Psoas muscle (tissue), 8 donors: Measurements from ENCODE around the gene MFNG. TPM values are rescaled to one million over a fixed set of nuclear protein-coding genes. Genes with fewer than 3 reads are reported as not detected.
A peak's percentile ranks its signal among the peaks of the same experiment; 100 is the strongest.

Source experiments
- ATAC-seq, 4 donors: fragments of 200-7000 bp; cut with Tn5 transposase; one replicate each; pipeline ENCODE4 v1.9.1; 2020; ENCODE audit warnings: moderate library complexity in 3 of 4, mild to moderate bottlenecking in 2 of 4
- DNase-seq, 2 donors: peaks; one replicate each; pipeline ENCODE4 v3.0.0-alpha.2; 2020
- H3K27ac ChIP-seq: fragments of 200-600 bp; one replicate; pipeline ENCODE4 v1.8.0; 2022
- H3K27me3 ChIP-seq, 3 donors: fragments of 200-600 bp in 1 of 3; one replicate each; pipeline versions ENCODE4 v1.6.1 to v1.8.0; 2013 to 2022; ENCODE audit warnings: low read length in 2 of 3, mild to moderate bottlenecking in 2 of 3, moderate library complexity in 1 of 3; ENCODE audit not compliant: insufficient read depth in 3 of 3
- H3K36me3 ChIP-seq, 2 donors: fragments of 200-600 bp in 1 of 2; one replicate each; pipeline versions ENCODE4 v1.6.1 to v1.8.0; 2013 to 2022; ENCODE audit warnings: low read depth in 1 of 2, mild to moderate bottlenecking in 1 of 2, moderate library complexity in 1 of 2; ENCODE audit not compliant: insufficient read depth in 1 of 2
- H3K4me1 ChIP-seq: fragments of 200-600 bp; one replicate; pipeline ENCODE4 v1.8.0; 2022
- H3K4me3 ChIP-seq: fragments of 200-600 bp; one replicate; pipeline ENCODE4 v1.8.0; 2022; ENCODE audit warnings: mild to moderate bottlenecking
- H3K9me3 ChIP-seq: fragments of 200-600 bp; one replicate; pipeline ENCODE4 v1.8.0; 2022
- WGBS, 3 donors: extraction: QIAGEN DNeasy Blood & Tissue Kit; methylation state at CpG; one replicate each; pipeline versions ENCODE4 v1.1.6 to v1.1.7; 2013; 5-methylcytosine and 5-hydroxymethylcytosine counted together
- intact Hi-C, 2 donors: fragments of 100-400 bp; cut with DNase I; formaldehyde crosslinking; loops; one replicate each; pipeline versions ENCODE4 v1.11.0 to v1.14.2; 2022
- polyA plus RNA-seq, 3 donors: library from polyadenylated mRNA; stranded (reverse); fragments of 200-250 nt; gene quantifications; one replicate each; pipeline ENCODE4 v1.2.3, GENCODE V29; 2013
- total RNA-seq, 4 donors: library from RNA; stranded (reverse); fragmentation: NEBNext Ultra II Directional in 2 of 4; extraction: Animal tissue kit (Norgen Biotek cat#: 25700) in 2 of 4; gene quantifications; one replicate each; pipeline versions ENCODE4 v1.2.1 to v1.2.4, GENCODE V29; 2021 to 2023
- TF ChIP-seq, protein P1 (sequence below): fragments of 200-600 bp; IDR thresholded peaks from one replicate; pipeline ENCODE4 v1.8.0; 2022; ENCODE audit warnings: antibody characterized with exemption
- donor health status: healthy with polysubstance abuse.
- donor health status: DM: no; HTN: no; CAD: no; lungs with moderate emphysema.
- donor health status: Bipolar disorder and iron deficiency.
- donor health status: healthy.
- donor health status: DM: yes; HTN: yes; CAD: no.
- donor health status: DM: no; HTN: no; CAD: no.
- donor health status: DM: no; HTN: no; CAD: no.
- donor health status: DM: yes; HTN: yes; CAD: no.

Gene MFNG
- total and polyA plus RNA-seq, 7 donors = 4.3 to 9.6 (median 8.0) TPM

DNA sequence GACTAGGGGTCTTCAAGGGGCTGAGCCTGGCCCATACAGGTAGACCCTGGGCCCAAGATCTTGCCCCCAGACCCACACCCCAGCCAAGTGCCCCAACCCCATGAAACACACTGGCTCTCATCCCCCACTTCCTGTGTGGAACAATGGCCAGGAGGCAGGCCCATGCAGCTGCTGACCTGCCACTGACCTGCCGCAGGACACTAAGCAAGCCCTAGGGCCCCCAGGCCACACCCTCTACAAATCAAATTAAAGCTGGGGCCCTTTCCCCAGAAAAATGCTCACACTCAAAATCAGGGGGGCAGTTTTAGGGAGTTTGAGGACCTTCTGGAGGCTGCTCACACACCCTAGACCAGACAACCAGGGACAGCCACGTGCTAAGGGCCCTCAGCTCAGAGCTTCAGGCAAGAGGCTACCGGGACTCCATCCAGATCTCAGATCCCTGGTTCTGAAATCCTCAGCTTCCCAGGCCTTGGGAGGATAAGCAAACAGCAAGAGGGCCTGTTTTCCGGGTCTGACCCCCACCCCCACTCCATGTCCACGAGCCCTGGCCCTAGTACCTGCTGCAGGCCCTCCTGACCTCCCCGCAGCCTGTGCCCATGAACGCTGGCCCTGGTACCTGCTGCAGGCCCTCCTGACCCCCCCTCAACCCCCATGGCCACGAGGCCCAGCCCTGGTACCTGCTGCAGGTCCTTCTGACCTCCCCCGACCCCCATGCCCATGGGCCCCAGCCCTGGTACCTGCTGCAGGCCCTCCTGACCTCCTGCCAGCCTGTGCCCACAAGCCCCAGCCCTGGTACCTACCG lies 23.1 kb upstream of the MFNG start:
- Histone ChIP-seq H3K9me3 (no peaks in the 10 kb centered on the region), H3K27me3 (peaks cover 0 to 13% (median 0%) of the 10 kb centered on the region in 3 donors), H3K4me1 (peaks cover 5% of the 10 kb centered on the region), H3K4me3 (no peak overlapping the region), H3K36me3 (no peaks in the 10 kb centered on the region), H3K27ac (peak overlapping the region; percentile 61)
- intact Hi-C loops = no loop called here
- 61 to 68% (median 65%) methylated on average over 7 to 9 of the region's 10 CpGs for WGBS, 3 donors
- DNase-seq = no peak
- TF ChIP-seq, protein P1, sequence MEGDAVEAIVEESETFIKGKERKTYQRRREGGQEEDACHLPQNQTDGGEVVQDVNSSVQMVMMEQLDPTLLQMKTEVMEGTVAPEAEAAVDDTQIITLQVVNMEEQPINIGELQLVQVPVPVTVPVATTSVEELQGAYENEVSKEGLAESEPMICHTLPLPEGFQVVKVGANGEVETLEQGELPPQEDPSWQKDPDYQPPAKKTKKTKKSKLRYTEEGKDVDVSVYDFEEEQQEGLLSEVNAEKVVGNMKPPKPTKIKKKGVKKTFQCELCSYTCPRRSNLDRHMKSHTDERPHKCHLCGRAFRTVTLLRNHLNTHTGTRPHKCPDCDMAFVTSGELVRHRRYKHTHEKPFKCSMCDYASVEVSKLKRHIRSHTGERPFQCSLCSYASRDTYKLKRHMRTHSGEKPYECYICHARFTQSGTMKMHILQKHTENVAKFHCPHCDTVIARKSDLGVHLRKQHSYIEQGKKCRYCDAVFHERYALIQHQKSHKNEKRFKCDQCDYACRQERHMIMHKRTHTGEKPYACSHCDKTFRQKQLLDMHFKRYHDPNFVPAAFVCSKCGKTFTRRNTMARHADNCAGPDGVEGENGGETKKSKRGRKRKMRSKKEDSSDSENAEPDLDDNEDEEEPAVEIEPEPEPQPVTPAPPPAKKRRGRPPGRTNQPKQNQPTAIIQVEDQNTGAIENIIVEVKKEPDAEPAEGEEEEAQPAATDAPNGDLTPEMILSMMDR = no peak
- ATAC-seq = no peak

DNA sequence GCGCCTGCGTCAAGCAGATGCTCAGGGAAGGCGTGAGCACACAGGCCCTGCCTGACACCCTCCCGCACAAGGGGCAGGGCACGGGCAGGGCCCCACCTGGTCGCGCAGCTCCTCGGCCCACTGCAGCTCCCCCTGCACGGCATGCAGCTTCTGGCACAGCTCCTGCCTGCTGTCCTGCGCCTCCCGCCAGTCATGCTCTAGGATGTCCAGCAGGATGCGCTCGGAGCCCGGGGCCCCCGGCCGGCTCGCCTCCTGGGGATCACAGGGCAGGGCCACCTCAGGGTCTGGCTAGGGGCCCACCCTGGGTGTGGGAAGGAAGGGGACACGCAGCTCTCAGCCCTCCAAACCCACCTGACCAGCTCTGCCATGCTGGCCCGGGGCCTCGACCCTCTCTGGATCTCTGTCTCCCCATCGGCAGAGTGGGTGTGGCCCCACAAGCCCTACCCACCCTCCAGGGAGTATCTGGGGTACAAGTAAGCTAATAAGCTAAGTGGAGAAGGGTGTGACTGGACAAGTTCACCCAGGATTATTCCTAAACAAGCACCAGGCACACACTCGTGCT lies 22.3 kb upstream of the MFNG start:
- Histone ChIP-seq H3K27me3 (peaks cover 0 to 10% (median 0%) of the 10 kb centered on the region in 3 donors), H3K36me3 (no peaks in the 10 kb centered on the region), H3K4me1 (peaks cover 5% of the 10 kb centered on the region), H3K27ac (peak overlapping the region; percentile 61), H3K9me3 (no peaks in the 10 kb centered on the region), H3K4me3 (no peak overlapping the region)
- 52 to 80% (median 65%) methylated on average over 20 to 22 of the region's 22 CpGs for WGBS, 3 donors
- peak in 1 of 2 donors; percentile 36 for DNase-seq
- TF ChIP-seq, protein P1 = peak; percentile 15
- peak in 1 of 4 donors; percentile 16 for ATAC-seq
- intact Hi-C loops = no loop called here

DNA sequence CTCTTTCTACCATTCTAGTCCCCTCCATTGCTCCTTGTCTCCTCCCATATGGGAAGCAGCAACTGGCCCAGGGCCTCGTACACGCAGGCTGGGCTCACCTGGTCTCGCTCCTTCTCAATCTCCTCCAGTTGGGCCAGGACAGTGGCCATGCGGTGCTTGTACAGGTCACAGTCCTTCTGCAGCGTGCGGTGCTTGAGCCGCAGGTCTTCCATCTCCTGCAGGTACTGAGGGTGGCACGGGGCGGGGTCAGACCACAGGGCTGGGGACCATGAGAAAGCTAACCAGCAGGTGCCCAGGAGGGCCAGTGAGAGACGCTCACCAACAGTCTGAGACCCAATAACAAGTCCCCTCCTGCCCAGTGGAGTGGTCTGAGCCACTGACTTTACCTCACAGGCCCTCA lies 21.5 kb upstream of the MFNG start:
- no peak overlapping the region for H3K27ac ChIP-seq
- TF ChIP-seq, protein P1 = no peak
- WGBS, 3 donors = 94 to 98% (median 97%) methylated on average over 10 of the region's 10 CpGs
- ATAC-seq (no peak), DNase-seq (no peak)
- intact Hi-C loops = no loop called here
- H3K4me3 ChIP-seq = no peak overlapping the region
- H3K4me1 ChIP-seq = peaks cover 5% of the 10 kb centered on the region
- H3K9me3 ChIP-seq = no peaks in the 10 kb centered on the region
- H3K36me3 ChIP-seq = no peaks in the 10 kb centered on the region
- peaks cover 0 to 10% (median 0%) of the 10 kb centered on the region in 3 donors for H3K27me3 ChIP-seq

DNA sequence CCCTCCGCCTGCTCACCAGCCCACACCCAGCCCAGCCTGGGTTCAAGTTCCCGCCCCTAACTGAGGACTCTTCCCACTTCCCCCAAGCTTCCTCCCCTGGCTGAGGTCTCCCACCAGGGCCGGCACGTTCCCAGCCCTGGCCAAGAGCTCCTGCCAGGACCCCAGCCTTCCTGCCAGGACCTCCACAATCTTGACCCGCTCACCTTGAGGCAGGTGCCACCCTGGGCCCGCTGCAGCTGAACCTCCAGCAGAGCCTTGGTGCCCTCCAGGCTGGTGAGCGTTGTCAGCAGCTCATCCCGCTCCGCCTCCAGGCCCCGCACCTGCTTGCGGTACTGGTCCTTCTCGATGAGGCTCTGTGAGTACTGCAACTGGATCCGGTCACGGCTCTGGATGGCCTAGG lies 19.8 kb upstream of the MFNG start:
- no peak overlapping the region for H3K27ac ChIP-seq
- intact Hi-C loops = no loop called here
- 64 to 83% (median 81%) methylated on average over 14 of the region's 14 CpGs for WGBS, 3 donors
- H3K4me3 ChIP-seq = no peak overlapping the region
- TF ChIP-seq, protein P1 = no peak
- ATAC-seq = no peak
- no peaks in the 10 kb centered on the region for H3K9me3 ChIP-seq
- peaks cover 0 to 10% (median 0%) of the 10 kb centered on the region in 3 donors for H3K27me3 ChIP-seq
- no peaks in the 10 kb centered on the region for H3K36me3 ChIP-seq
- no peak for DNase-seq
- peaks cover 3% of the 10 kb centered on the region for H3K4me1 ChIP-seq
